Skin epidermis (tissue), 12 donors: ENCODE data around the gene DDX51.

ENCODE experiments used
- H3K27ac ChIP-seq, 21 experiments: fragments of 200-600 bp; sonication (generic) in 11 of 21; one replicate each; pipeline ENCODE4 v1.5.0; 2020; ENCODE audit warnings: mild to moderate bottlenecking in 3 of 21, inconsistent platforms in 2 of 21, moderate library complexity in 2 of 21
- H3K4me3 ChIP-seq, 7 experiments: fragments of 200-600 bp; sonication (generic) in 2 of 7; one replicate each; pipeline ENCODE4 v1.5.0; 2020; ENCODE audit warnings: inconsistent platforms in 2 of 7, mild to moderate bottlenecking in 2 of 7, moderate library complexity in 1 of 7

Gene DDX51

DNA sequence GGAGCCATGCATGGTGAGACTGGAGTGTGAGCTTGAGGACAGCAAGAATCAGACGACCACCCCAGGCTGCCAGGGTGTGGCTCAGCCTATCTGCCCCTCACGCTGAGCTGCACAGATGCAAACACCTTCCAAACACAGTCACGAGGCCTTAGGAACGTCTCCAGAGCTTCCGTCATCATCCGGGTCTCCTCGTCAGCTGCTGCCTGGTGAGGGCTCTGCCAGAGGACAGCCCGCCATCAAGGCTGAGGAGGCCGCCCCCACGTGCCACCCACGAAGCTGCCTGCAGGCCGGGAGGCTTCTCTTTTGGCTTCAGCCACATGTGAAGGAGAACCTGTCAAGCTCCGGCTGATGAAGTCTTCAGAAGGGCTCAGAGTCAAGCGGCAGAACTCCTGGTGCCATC is 13.4 kb downstream of the DDX51 start:
- no peak overlapping the region for H3K4me3 ChIP-seq
- no peak overlapping the region for H3K27ac ChIP-seq

- H3K4me3 ChIP-seq: no peak overlapping the region
- no peak overlapping the region for H3K27ac ChIP-seq
Measured at GRCh38 chr12:132129007-132129406, 15.1 kb downstream of the DDX51 start.

DNA sequence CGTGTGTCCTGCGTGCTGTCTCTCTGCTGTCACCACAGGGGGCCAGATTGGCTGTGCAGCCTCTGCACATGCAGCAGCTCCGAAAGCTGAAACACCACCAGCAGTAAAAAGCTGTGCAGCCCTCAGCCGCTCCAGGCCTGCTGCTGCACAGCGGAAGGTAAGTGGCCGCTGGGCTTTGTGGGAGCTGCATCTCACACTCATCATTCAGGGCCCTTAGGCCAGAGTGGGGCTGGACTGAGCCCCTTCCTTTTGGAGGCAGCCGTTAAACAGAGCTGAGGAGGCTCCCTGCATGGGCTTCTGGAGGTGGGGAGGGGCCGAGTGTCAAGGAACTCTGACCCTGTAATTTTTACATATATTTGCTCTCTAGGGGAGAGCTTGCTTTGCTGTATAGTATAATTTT is 17.1 kb downstream of the DDX51 start:
- H3K4me3 ChIP-seq: no peak overlapping the region
- H3K27ac ChIP-seq: no peak overlapping the region

DNA sequence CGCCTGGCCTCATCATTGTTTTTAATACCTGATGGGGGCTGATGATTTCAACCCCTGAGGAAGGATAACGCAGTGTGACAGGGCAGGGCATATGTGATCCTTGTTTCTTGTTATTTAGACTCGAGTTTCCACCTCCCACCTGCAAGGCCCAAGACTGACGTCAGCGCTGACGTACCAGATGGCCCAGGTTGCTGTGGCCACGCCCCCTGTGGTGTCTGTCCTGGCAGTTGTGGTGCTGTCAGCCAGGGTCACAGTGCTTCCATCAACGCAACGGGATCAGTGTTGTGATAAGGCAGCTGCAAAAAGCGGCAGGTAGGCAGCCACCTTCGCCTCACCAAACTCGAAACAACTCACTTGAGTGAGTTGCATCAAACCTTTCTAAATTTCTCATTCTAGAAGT is 18.4 kb downstream of the DDX51 start:
- no peak overlapping the region for H3K27ac ChIP-seq

GRCh38 chr12:132124766-132125425 is 19.2 kb downstream of the DDX51 start:
- H3K4me3 ChIP-seq: no peak overlapping the region
- no peak overlapping the region for H3K27ac ChIP-seq

More for the DNA sequence above, 18.4 kb downstream of the DDX51 start:
- H3K4me3 ChIP-seq: no peak overlapping the region

- Histone ChIP-seq H3K27ac (no peak overlapping the region), H3K4me3 (no peak overlapping the region)
Measured at GRCh38 chr12:132123970-132124765, 20.0 kb downstream of the DDX51 start.

DNA sequence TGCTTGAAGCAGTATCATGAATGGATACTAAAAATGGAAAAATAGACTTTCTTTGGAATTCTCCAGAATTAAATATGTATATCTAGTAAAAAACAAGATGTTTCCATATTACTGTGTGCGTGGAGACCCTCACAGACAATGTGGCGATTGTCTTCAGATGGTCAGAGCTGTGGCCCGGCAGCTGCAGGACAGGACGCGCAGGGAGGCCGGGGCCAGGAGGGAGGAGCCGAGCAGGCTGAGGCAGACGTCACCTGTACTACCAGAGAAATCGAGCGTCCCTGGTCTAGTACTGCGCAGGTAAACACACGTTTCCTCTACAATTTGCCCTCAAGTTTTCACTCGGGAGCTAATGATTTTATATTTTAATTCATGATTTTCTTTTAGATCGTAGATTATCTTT is 22.8 kb downstream of the DDX51 start:
- no peak overlapping the region for H3K27ac ChIP-seq
- no peak overlapping the region for H3K4me3 ChIP-seq

DNA sequence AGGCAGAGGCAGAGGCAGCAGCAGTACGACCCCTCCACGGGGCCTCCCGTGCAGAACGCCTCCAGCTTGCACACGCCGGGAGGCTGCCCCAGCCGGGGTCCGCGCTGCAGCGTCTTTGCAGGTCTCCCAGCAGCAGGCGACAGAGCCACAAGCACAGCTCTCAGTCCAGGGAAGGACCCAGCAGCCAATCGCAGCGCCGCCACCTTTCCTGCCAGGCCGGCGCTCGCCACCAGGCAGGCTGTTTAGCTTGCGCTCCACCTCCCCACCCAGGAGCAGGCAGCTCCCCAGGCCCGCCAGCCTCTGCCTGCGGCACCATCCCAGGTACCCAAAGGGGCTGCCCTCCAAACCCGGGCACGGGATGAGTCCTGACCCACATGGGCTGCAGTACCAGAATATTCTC is 25.2 kb downstream of the DDX51 start:
- H3K27ac ChIP-seq: no peak overlapping the region
- H3K4me3 ChIP-seq: no peak overlapping the region

DNA sequence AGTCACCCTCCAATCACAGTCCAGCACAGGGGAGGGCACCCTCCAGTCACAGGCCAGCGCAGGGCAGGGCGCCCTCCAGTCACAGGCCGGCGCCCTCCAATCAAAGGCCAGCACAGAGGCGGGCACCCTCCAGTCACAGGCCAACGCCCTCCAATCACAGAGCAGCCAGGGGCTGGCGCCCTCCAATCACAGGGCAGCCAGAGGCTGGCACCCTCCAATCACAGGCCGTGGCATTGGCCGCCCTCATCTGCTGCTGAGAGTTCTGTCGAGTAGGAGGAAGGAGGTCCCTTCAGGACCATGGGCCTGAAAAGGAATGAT is 26.6 kb downstream of the DDX51 start:
- Histone ChIP-seq H3K27ac (no peak overlapping the region), H3K4me3 (no peak overlapping the region)

DNA sequence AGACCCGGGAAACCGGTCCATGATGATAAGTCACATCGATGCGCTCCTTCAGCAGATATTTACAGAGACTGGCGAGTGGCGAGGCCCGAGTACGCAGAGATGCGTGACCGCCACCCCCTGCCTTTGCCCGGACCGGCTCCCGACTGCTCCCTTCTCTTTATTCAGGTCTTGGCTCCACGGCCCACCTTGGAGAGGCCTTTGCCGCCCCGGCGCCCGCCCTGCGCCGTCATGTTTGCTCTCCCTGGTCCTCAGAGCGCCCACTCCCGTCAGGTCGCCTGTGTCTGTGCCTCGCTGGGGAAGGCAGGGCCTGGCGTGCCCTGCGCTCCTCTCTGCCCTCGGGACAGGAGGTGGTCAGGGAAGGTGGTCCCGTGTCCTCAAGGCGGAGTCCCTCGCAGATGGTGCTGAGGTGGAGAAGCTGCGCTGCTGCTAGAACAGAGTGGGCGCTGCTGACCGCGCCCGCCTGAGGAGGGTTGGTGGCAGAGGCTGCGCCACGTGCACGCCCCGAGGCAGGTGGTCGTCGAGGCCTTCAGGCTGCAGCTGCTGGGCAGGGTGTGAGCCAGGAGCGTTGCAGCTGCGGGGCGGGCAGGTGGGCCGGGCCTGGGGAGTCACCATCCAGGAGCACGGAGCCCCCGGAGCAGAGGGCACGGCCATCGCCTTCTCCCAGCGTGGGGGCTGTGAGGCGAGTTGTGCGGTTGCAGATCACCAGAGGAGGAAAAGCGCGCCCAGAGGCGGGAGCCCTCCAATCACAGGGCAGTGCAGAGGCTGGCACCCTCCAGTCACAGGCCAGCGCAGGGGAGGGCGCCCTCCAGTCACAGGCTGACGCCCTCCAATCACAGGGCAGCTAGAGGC is 27.2 kb downstream of the DDX51 start:
- Histone ChIP-seq H3K4me3 (no peak overlapping the region), H3K27ac (no peak overlapping the region)

DNA sequence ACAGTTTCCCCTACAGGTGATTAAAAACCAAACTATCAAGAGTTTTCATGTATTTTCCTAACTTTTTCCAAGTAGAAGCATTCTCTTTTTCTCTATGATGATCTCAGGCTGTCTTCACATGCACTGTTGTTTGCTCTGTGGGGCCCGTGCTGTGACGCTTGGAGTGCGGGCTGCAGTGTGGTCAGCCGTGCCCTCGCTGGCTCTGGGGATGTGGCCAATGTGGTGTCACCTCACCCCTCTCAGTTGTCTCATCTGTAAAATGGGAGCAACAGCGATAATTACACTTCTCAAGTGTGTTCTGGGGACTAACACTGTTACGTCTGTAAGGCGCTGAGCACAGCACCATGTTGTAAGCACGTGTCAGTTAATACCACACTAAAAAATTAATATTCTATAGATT is 28.6 kb downstream of the DDX51 start:
- H3K4me3 ChIP-seq: no peak overlapping the region
- H3K27ac ChIP-seq: no peak overlapping the region

DNA sequence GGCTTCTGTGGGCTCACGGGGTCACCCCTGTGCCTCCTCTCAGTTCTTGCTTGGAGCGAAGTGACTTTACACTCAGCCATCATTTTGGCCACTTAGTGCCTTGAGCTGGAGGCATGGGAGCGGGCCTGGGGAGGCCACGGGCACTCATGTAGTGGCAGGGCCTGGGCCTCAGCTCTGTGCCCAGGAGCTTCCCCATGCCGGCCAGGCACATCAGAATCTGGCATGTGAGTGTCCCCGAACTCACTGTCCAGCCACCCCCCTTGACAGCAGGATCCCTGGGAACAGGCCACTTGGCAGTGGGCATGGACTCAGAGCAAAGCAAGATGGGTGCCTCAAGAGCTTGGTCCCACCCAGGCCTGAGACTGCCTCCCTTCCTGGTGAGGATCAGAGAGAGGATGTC is 29.5 kb downstream of the DDX51 start:
- no peak overlapping the region for H3K27ac ChIP-seq
- H3K4me3 ChIP-seq: no peak overlapping the region

- no peak overlapping the region for H3K27ac ChIP-seq
- no peak overlapping the region for H3K4me3 ChIP-seq
Measured at GRCh38 chr12:132111654-132112304, 32.3 kb downstream of the DDX51 start.

DNA sequence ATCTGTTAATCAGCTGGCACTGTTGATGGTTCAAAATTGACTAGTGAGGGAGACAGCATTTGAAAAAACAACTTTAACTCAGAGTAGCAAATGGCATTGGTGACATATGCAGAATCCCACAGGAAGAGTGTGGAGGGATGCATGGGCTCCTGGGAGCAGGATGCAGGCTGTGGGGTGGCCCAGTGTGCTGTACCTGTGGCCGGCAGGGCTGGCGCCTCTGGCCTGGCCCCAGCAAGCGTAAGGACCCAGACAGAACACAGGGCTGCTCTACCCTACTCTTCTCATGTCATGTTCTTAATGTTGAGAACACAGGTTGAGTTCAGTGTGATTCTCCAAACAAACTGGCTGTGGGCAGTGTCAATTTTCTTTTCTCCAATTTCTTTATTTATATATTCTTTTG is 33.4 kb downstream of the DDX51 start:
- H3K27ac ChIP-seq: no peak overlapping the region
- H3K4me3 ChIP-seq: no peak overlapping the region

DNA sequence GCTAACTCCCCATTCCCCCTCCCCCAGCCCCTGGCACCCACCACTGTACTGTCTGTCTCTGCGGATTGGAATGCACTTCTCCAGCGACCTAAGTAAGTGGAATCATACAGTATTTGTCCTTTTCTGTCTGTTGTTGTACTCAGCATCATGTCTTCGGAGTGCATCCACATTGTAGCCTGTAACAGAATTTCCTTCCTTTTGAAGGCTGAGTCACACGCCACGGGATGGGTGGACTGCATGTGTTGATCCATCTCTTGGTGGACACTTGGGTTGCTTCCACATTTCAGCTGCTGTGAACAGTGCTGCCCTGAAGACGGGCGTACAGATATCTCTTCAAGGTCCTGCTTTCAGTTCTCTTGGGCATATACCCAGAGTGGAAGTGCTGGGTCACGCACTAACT is 34.4 kb downstream of the DDX51 start:
- no peak overlapping the region for H3K4me3 ChIP-seq
- no peak overlapping the region for H3K27ac ChIP-seq

GRCh38 chr12:132108211-132108832 is 35.8 kb downstream of the DDX51 start:
- Histone ChIP-seq H3K27ac (no peak overlapping the region), H3K4me3 (no peak overlapping the region)

- no peak overlapping the region for H3K27ac ChIP-seq
- no peak overlapping the region for H3K4me3 ChIP-seq
Measured at GRCh38 chr12:132106921-132107320, 37.2 kb downstream of the DDX51 start.

GRCh38 chr12:132105467-132105866 is 38.7 kb downstream of the DDX51 start:
- Histone ChIP-seq H3K4me3 (no peak overlapping the region), H3K27ac (no peak overlapping the region)

GRCh38 chr12:132103542-132104308 is 40.4 kb downstream of the DDX51 start:
- no peak overlapping the region for H3K27ac ChIP-seq

More at GRCh38 chr12:132103542-132104308, 40.4 kb downstream of the DDX51 start:
- no peak overlapping the region for H3K4me3 ChIP-seq
